ENCODE data around the gene UNC80. TPM values are rescaled to one million over a fixed set of nuclear protein-coding genes. Genes with fewer than 3 reads are reported as not detected.

Gene UNC80
- total RNA-seq, 1 experiment from 2014 or later: not detected

DNA sequence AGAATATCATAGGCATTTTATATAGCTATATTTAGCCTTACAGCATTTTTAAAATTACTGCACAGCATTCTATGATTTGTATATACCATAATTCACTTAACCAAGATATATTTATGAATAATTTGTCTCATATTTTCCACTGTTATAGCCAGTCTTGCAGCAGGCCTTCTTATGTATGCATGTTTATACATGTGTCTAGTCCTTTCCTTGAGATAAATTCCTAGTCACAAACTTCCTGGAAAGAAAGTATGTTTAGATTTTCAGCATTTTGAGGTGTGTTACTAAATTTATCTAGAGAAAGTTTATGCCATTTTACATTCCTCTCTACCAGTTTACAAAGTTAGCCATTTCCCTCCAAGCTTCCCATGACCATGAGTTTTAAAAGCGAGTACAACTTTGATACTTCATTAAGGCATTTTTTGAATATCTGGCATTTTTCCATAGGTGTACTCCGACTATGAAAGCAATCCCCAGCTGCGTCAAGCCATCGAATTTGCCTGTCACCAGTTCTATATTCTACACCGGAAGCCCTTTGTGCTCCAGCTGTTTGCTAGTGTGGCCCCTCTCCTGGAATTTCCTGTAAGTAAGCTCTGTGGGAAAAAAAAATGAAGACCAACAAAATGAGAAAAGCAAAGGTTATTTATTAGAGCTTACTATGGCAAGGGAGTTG, 171.4 kb downstream of the UNC80 start:
- Histone ChIP-seq H3K9me3 (replicated peaks) (no peaks in the 10 kb centered on the region), H3K36me3 (no peaks in the 10 kb centered on the region), H3K4me1 (replicated peaks) (no peaks in the 10 kb centered on the region), H3K27me3 (replicated peaks) (no peaks in the 10 kb centered on the region), H3K4me3 (no peak overlapping the region), H3K27ac (no peak overlapping the region)
- no peak for DNase-seq (ENCODE audit: low read depth in 1 of 2, low spot score in 2 of 2)

DNA sequence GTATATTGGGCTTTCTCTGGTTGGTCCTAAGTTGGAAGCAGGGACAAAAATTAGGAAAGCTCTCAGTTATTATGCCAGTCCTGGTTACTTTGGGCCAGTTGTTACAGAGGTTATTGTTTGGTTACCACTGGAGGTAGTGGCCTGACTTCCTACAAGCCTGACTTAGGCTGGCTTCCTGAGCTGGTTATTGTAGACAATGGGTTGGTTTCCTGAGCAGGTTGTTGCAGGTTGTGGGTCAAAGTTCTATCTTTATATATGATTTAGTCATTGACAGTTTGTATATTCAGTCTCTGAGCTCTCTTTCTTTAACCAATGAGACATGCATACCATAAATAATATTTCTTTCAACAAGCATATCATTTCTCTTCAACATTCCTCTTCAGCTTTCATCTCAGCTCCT, 172.1 kb downstream of the UNC80 start:
- Histone ChIP-seq H3K27me3 (replicated peaks) (no peaks in the 10 kb centered on the region), H3K36me3 (no peaks in the 10 kb centered on the region), H3K9me3 (replicated peaks) (no peaks in the 10 kb centered on the region), H3K4me3 (no peak overlapping the region), H3K27ac (no peak overlapping the region), H3K4me1 (replicated peaks) (no peaks in the 10 kb centered on the region)
- DNase-seq (ENCODE audit: low read depth in 1 of 2, low spot score in 2 of 2): no peak

DNA sequence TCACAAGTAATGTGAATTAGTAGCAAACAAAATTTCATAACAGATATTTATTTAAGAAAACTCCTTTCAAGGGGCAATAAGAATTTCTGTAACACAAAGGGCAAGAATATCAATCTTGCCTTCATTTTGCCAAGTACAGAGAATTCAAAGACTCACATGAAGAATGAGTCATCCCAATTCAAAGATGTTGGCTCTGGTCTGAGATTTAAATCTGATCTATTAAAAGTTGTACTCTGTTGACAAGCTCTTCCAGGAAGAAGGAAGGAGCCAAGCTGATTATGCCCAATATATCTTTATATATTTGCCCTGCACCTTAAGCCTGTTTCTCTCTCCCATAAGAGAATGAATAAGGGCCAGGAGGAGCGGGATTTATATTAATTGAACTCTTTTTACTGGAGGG, 174.9 kb downstream of the UNC80 start:
- no peak overlapping the region for H3K4me3 ChIP-seq
- H3K27me3 ChIP-seq (replicated peaks): no peaks in the 10 kb centered on the region
- no peak overlapping the region for H3K27ac ChIP-seq
- H3K9me3 ChIP-seq (replicated peaks): no peaks in the 10 kb centered on the region
- DNase-seq (ENCODE audit: low read depth in 1 of 2, low spot score in 2 of 2): no peak
- no peaks in the 10 kb centered on the region for H3K36me3 ChIP-seq
- no peaks in the 10 kb centered on the region for H3K4me1 ChIP-seq (replicated peaks)

DNA sequence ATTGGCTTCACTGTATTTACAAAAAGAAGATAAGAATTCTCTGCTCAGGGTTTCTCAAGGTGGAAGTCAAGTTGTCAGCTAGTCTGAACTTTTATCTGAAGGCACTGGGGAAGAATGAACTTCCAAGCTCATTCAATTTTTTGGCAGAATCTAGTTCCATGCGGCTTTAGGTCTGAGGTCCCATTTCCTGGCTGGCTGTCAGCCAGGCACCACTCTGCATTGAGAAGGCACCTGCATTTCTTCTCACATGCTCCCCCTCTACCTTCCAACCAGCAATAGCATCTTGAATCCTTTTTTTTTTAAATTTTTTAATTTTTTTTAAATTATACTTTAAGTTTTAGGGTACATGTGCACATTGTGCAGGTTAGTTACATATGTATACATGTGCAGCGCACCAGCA, 184.6 kb downstream of the UNC80 start:
- Histone ChIP-seq H3K36me3 (no peaks in the 10 kb centered on the region), H3K27ac (no peak overlapping the region)

DNA sequence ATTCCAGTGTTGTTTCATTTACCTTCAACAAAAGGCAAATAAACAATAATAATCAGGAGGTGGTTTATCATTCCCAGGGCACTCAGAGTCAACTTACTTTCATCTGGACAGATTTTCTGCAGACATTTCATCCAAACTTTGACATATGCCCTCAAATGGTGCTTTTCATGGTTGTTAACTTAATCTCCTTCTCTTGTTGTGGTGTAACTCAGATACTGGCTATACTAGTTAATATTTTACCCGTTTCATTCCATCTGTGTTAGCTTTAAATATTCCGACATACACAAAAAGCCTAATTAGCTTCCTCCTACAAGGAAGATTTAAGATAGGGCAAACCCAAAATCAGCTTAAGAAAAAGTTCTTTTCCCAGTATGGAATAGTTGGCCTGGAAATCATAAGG, 186.4 kb downstream of the UNC80 start:
- Histone ChIP-seq H3K27me3 (replicated peaks) (no peaks in the 10 kb centered on the region), H3K9me3 (replicated peaks) (no peaks in the 10 kb centered on the region), H3K4me3 (no peak overlapping the region), H3K27ac (no peak overlapping the region), H3K36me3 (no peaks in the 10 kb centered on the region), H3K4me1 (replicated peaks) (0 out of 2 replicates have a peak, but pooled peaks cover 4% of the 10 kb centered on the region)
- DNase-seq (ENCODE audit: low read depth in 1 of 2, low spot score in 2 of 2): no peak

More for the DNA sequence above, 184.6 kb downstream of the UNC80 start:
- H3K27me3 ChIP-seq (replicated peaks): no peaks in the 10 kb centered on the region
- no peaks in the 10 kb centered on the region for H3K9me3 ChIP-seq (replicated peaks)
- H3K4me3 ChIP-seq: no peak overlapping the region
- H3K4me1 ChIP-seq (replicated peaks): 0 out of 2 replicates have a peak, but pooled peaks cover 4% of the 10 kb centered on the region
- DNase-seq (ENCODE audit: low read depth in 1 of 2, low spot score in 2 of 2): no peak

DNA sequence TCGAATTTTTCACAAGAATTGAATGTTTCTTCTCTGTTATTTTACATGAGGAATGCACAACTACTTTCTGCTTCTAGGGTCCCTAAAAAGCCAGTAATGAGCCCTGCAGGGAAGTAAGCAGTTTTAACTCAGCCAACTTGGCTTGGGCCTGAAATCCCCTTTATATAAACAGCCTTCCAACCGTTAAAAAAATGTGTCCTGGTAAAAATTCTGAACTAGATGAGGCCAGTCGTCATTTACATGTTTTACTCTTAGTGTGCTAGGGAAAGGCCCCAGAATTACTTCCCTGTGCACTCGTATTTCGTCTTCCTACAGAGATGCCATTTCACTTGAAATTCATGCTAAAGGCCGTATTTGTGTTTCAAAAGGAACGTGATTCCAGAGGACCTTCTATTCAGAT, 188.4 kb downstream of the UNC80 start:
- Histone ChIP-seq H3K27me3 (replicated peaks) (no peaks in the 10 kb centered on the region), H3K4me3 (no peak overlapping the region), H3K36me3 (no peaks in the 10 kb centered on the region), H3K9me3 (replicated peaks) (no peaks in the 10 kb centered on the region), H3K27ac (no peak overlapping the region), H3K4me1 (replicated peaks) (0 out of 2 replicates have a peak, but pooled peaks cover 4% of the 10 kb centered on the region)
- DNase-seq (ENCODE audit: low read depth in 1 of 2, low spot score in 2 of 2): no peak

DNA sequence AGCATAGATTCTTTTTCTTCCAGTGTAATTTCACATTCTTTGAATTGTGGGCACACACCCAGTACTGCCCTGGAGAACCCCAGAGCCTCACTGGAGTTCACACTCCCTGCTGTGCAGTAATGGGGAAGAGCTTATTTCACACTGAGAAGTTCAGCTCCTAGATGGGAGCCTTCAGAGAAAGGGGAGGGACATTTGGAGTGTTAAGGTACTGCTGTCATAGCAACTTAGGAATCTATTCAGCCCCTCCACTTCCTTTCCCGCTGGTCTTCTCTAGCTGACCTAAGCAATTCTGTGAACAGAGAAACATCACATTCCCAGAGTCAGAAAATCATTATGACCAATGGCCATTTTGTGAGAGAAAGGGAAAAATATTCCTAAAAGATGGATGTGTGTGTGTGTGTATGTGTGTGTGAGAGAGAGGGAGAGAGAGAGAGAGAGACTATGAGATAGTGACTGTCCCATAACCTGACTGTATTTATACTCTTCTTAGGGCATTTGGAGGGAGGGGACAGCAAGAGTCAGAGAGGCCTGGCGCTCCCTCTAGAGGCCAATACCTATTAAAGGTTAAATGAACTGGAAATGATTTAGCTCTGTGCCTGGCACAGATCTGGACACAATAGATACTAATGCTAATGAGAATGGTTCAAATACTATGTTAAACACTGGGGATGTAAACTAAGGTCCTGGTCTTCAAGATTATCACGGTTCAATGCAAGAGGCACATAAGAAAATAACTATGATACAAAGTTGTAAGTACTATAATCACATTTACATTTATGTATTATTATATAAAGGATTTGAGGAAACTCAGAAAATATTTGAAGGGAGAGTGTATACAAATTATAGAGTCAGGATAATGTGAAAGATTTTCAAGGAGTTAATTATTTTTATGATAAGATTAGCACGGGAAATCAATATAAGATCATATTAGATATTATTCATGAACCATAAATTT, 189.3 kb downstream of the UNC80 start:
- Histone ChIP-seq H3K4me3 (no peak overlapping the region), H3K36me3 (no peaks in the 10 kb centered on the region), H3K27ac (no peak overlapping the region), H3K4me1 (replicated peaks) (0 out of 2 replicates have a peak, but pooled peaks cover 4% of the 10 kb centered on the region), H3K9me3 (replicated peaks) (no peaks in the 10 kb centered on the region), H3K27me3 (replicated peaks) (no peaks in the 10 kb centered on the region)
- peak; percentile 37 to 49 for DNase-seq (ENCODE audit: low read depth in 1 of 2, low spot score in 2 of 2)

DNA sequence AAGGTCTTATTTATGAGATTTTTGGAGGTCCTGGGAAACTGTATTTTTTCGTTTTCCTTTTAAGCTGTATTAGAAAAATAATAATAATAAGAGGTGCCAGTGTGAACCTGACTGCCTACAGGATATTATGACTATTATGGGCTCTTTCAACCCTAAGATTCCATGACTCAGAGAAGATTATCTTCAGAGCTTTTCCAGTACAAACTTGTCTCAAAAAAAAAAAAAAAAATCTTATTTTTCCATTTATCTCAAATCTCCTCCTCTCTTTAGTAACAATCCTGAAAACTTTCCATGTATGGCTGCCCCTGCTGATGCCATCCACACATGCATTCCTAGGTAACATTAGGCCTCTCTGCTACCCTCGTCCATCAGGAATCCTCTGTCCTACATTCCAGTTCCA, 194.1 kb downstream of the UNC80 start:
- no peak for DNase-seq (ENCODE audit: low read depth in 1 of 2, low spot score in 2 of 2)
- Histone ChIP-seq H3K36me3 (no peaks in the 10 kb centered on the region), H3K4me3 (no peak overlapping the region), H3K27ac (no peak overlapping the region), H3K4me1 (replicated peaks) (no peaks in the 10 kb centered on the region), H3K9me3 (replicated peaks) (no peaks in the 10 kb centered on the region), H3K27me3 (replicated peaks) (no peaks in the 10 kb centered on the region)

DNA sequence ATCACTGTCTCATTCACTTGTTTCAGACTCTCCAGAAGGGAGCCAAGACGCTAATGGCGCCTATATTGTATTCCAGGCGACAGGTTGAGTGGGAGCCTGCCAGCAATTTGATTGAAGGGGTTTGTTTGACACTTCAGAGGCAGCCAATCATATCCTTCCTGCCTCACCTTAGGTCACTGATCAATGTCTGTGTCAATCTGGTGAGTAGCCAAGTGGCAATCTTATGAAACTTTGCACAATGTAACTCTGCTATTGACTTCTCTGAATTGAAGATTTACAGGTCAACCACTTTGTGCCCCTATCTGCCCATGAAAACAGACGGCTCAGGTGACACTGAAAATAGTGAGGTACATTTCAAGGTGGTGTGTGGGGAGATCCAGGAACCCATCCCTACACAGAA, 198.1 kb downstream of the UNC80 start:
- no peaks in the 10 kb centered on the region for H3K36me3 ChIP-seq
- DNase-seq (ENCODE audit: low read depth in 1 of 2, low spot score in 2 of 2): no peak
- no peaks in the 10 kb centered on the region for H3K9me3 ChIP-seq (replicated peaks)
- H3K4me1 ChIP-seq (replicated peaks): no peaks in the 10 kb centered on the region
- no peak overlapping the region for H3K4me3 ChIP-seq
- no peaks in the 10 kb centered on the region for H3K27me3 ChIP-seq (replicated peaks)
- no peak overlapping the region for H3K27ac ChIP-seq

DNA sequence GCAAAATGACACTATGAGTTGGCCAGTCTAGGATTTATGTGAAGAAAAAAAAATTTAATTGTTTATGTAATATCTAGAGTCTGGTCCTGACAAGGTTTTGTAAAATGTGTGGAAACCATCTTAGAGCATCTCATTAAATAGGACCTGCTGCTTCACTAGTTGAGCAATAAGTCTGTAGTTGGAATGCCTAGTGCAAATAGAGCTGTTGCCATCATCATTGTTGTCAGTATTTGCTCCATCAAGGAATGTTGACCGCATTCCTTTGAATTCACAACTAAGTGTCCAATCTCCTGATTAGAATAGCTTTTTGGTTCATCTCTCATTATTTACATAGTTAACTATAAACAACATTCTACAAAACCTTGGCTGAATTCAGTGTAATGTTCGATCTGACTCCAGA, 198.6 kb downstream of the UNC80 start:
- no peak for DNase-seq (ENCODE audit: low read depth in 1 of 2, low spot score in 2 of 2)
- no peaks in the 10 kb centered on the region for H3K4me1 ChIP-seq (replicated peaks)
- no peak overlapping the region for H3K4me3 ChIP-seq
- H3K9me3 ChIP-seq (replicated peaks): no peaks in the 10 kb centered on the region
- H3K27me3 ChIP-seq (replicated peaks): no peaks in the 10 kb centered on the region
- H3K36me3 ChIP-seq: no peaks in the 10 kb centered on the region
- H3K27ac ChIP-seq: no peak overlapping the region

DNA sequence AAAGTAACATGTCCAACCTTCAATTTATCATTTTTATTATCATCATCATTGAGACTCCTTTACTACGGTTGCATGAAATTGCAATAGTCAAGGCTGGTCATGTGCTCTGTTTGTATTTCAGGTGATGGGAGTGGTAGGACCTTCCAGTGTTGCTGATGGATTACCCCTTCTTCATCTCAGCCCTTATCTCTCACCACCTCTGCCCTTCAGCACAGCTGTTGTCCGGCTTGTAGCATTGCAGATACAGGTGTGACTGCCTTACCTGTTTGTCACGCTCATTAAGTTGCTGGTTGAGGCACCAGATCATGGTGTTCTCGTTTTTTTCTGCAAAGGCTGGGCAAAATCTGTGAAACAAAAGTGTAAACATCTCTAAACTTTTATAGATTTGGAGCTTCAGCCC, 199.1 kb downstream of the UNC80 start:
- no peak overlapping the region for H3K4me3 ChIP-seq
- H3K9me3 ChIP-seq (replicated peaks): no peaks in the 10 kb centered on the region
- DNase-seq (ENCODE audit: low read depth in 1 of 2, low spot score in 2 of 2): no peak
- no peak overlapping the region for H3K27ac ChIP-seq
- no peaks in the 10 kb centered on the region for H3K4me1 ChIP-seq (replicated peaks)
- H3K27me3 ChIP-seq (replicated peaks): no peaks in the 10 kb centered on the region
- H3K36me3 ChIP-seq: no peaks in the 10 kb centered on the region

DNA sequence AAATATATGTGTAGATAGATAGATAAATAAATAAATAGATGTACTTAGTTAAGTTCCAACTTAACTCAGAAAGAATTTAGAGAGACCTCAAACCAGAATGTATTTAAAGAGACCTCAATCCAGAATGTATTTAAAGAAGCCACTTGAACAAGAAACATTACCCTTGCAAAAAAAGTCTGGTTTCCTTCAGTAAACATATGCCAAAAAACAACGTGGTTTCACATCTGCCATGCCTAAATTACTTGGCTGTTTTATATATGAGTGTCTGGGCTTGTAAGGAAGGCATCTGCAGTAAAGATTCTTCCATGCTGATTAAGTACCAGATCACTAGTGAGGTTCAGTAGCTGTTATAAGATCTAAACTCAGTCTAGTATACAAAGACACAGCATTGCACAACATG, 201.7 kb downstream of the UNC80 start:
- Histone ChIP-seq H3K9me3 (replicated peaks) (no peaks in the 10 kb centered on the region), H3K4me3 (no peak overlapping the region), H3K4me1 (replicated peaks) (no peaks in the 10 kb centered on the region), H3K27ac (no peak overlapping the region), H3K36me3 (no peaks in the 10 kb centered on the region), H3K27me3 (replicated peaks) (no peaks in the 10 kb centered on the region)
- no peak for DNase-seq (ENCODE audit: low read depth in 1 of 2, low spot score in 2 of 2)

DNA sequence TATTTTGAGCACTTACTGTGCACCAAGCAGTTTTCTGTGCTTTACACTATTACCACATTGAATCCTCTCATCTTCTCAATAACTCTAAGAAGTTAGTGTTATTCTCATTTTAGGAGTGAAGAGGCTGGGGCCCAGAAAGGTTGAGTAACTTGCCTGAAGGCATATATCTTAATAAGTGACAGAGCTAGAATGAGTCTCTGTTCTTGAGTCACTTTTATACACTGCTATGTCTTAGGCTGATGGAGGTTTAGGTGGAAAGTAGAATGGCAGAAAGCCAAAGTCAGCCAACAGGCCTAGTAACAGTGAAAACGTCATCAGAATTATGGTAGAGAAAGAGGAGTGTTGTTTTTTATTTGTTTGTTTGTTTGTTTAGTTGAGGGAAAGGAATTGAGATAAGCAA, 202.9 kb downstream of the UNC80 start:
- H3K4me1 ChIP-seq (replicated peaks): no peaks in the 10 kb centered on the region
- no peaks in the 10 kb centered on the region for H3K27me3 ChIP-seq (replicated peaks)
- H3K36me3 ChIP-seq: no peaks in the 10 kb centered on the region
- H3K27ac ChIP-seq: no peak overlapping the region
- no peak overlapping the region for H3K4me3 ChIP-seq
- no peak for DNase-seq (ENCODE audit: low read depth in 1 of 2, low spot score in 2 of 2)
- H3K9me3 ChIP-seq (replicated peaks): no peaks in the 10 kb centered on the region

DNA sequence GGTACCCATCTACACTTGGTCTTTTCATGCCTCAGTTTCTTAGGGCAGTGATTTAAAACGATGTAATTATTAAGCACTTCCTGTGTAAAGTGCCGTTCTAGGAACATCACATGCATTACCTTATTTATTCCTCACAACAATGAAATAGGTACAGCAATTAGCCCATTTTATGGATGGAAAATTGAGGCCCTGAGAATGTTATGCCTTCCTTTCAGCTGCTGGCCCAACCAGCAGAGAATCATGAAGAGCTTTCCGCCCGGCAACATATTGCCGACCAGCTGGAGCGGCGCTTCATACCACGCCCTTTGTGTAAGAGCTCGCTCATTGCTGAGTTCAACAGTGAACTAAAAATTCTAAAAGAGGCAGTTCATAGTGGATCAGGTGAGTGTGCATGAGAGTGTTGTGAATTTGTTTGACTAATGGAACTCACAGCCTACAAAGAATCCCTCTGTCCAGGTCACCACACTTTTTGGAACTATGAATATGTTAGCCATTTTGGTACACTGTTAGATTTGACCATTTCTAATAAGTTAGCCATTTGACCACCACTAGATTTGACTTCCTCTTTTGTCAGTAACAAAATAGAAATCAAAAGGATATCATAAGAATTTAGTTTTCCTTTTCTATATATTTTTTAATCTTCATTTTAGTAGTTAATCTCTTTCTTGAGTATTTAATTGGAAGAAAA, 205.2 kb downstream of the UNC80 start:
- H3K36me3 ChIP-seq: no peaks in the 10 kb centered on the region
- H3K4me1 ChIP-seq (replicated peaks): no peaks in the 10 kb centered on the region
- DNase-seq (ENCODE audit: low read depth in 1 of 2, low spot score in 2 of 2): no peak
- H3K9me3 ChIP-seq (replicated peaks): no peaks in the 10 kb centered on the region
- no peaks in the 10 kb centered on the region for H3K27me3 ChIP-seq (replicated peaks)
- no peak overlapping the region for H3K4me3 ChIP-seq
- H3K27ac ChIP-seq: no peak overlapping the region
